Mesothelial cell of epicardium (in vitro differentiated cells): ENCODE data around the gene SLC9A4. TPM values are rescaled to one million over a fixed set of nuclear protein-coding genes. Genes with fewer than 3 reads are reported as not detected.

ENCODE experiments used
- DNase-seq, 2 experiments: peaks; one replicate each; pipeline ENCODE4 v3.0.0; 2021; ENCODE audit warnings: low spot score in 2 of 2; ENCODE audit not compliant: unreplicated experiment in 2 of 2
- H3K27ac Mint-ChIP-seq: 2 replicates; pipeline ENCODE4 v1.8.0; 2021; ENCODE audit warnings: mixed read lengths
- H3K27me3 Mint-ChIP-seq: 2 replicates; pipeline ENCODE4 v1.8.0; 2021; ENCODE audit warnings: low read depth, mixed read lengths
- H3K36me3 Mint-ChIP-seq: 2 replicates; pipeline ENCODE4 v1.8.0; 2021; ENCODE audit warnings: mixed read lengths
- H3K4me1 Mint-ChIP-seq: 2 replicates; pipeline ENCODE4 v1.8.0; 2021; ENCODE audit warnings: mixed read lengths
- H3K4me3 Mint-ChIP-seq: 2 replicates; pipeline ENCODE4 v1.8.0; 2021; ENCODE audit warnings: mild to moderate bottlenecking, moderate library complexity, mixed read lengths
- H3K9me3 Mint-ChIP-seq: 2 replicates; pipeline ENCODE4 v1.8.0; 2021; ENCODE audit warnings: mixed read lengths
- total RNA-seq: library from RNA; stranded (reverse); gene quantifications from 3 replicates; pipeline ENCODE4 v1.2.1, GENCODE V29; 2021
- TF ChIP-seq, protein P1 (sequence below): fragments of 200-600 bp; sonication (generic); IDR thresholded peaks from one replicate; pipeline ENCODE4 v1.5.0; 2021; ENCODE audit warnings: antibody characterized with exemption; ENCODE audit not compliant: unreplicated experiment

The SLC9A4 gene
- total RNA-seq, 1 donor from 2014 or later = 0.07 TPM

- Mint-ChIP-seq H3K4me3 (no peak overlapping the region), H3K27ac (no peak overlapping the region), H3K27me3 (peaks cover 46% of the 10 kb centered on the region), H3K4me1 (no peaks in the 10 kb centered on the region), H3K9me3 (peaks cover 4% of the 10 kb centered on the region), H3K36me3 (no peaks in the 10 kb centered on the region)
- DNase-seq = no peak
- TF ChIP-seq, protein P1, sequence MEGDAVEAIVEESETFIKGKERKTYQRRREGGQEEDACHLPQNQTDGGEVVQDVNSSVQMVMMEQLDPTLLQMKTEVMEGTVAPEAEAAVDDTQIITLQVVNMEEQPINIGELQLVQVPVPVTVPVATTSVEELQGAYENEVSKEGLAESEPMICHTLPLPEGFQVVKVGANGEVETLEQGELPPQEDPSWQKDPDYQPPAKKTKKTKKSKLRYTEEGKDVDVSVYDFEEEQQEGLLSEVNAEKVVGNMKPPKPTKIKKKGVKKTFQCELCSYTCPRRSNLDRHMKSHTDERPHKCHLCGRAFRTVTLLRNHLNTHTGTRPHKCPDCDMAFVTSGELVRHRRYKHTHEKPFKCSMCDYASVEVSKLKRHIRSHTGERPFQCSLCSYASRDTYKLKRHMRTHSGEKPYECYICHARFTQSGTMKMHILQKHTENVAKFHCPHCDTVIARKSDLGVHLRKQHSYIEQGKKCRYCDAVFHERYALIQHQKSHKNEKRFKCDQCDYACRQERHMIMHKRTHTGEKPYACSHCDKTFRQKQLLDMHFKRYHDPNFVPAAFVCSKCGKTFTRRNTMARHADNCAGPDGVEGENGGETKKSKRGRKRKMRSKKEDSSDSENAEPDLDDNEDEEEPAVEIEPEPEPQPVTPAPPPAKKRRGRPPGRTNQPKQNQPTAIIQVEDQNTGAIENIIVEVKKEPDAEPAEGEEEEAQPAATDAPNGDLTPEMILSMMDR = no peak
Observed at GRCh38 chr2:102427249-102427648, 45.8 kb upstream of the SLC9A4 start.

- Mint-ChIP-seq H3K27me3 (peaks cover 32% of the 10 kb centered on the region), H3K27ac (no peak overlapping the region), H3K4me1 (no peaks in the 10 kb centered on the region), H3K9me3 (peaks cover 4% of the 10 kb centered on the region), H3K36me3 (no peaks in the 10 kb centered on the region), H3K4me3 (no peak overlapping the region)
- TF ChIP-seq, protein P1 = no peak
- no peak for DNase-seq
Observed at GRCh38 chr2:102428573-102428972, 44.5 kb upstream of the SLC9A4 start.

DNA sequence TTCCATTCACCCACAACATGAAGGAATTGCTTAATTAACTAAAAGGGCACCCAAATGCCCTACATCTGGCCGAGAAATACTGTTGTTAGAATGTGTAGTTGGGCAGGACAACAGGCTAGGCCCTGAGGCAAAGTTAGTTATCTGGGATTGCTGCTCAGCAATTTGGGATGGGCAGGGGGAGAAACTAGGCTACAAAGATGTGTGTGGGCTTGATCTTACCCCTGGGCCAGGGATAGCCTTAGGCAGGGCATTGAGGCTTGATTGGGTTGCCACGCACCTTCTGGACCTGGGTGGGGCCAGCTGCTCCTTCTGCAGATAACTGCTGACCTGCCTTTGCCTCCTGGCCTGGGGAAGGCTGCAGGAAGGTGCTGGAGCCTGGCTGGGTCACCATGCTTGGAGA, 40.6 kb upstream of the SLC9A4 start:
- no peaks in the 10 kb centered on the region for H3K36me3 Mint-ChIP-seq
- H3K27ac Mint-ChIP-seq = no peak overlapping the region
- no peak for DNase-seq
- peaks cover 26% of the 10 kb centered on the region for H3K27me3 Mint-ChIP-seq
- peaks cover 8% of the 10 kb centered on the region for H3K4me1 Mint-ChIP-seq
- no peak overlapping the region for H3K4me3 Mint-ChIP-seq
- TF ChIP-seq, protein P1 = no peak
- H3K9me3 Mint-ChIP-seq = no peaks in the 10 kb centered on the region

DNA sequence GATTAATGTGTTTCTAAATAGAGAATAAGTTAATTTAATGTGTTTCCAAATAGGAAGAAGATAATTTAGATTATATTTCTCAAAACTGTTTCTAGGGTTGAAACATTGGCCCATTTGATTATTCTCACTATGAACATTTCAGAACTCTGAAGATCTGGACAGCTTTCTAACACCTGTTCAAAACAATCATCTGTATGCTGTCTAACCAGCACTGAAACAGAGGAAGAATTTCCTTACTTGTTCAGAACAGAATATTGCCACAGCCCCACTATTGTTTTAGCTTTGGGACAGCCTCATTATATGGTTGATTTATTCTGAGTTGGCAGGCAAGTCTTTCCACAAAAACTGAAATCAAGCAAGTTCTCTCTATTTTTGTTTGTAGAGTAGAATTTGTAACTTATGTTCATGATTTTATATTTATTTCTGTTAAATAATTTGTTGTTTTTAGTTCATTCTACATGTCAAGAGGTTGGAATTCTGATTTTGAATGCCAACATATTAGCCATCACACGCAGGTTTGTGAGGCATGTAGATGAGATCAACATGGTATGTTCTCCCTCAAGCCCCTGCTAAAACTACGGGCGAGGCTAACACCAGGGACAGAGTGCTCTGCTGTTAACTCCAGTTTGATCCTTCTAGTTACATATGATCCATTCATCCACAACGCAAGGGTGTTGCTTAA, 38.9 kb upstream of the SLC9A4 start:
- Mint-ChIP-seq H3K4me1 (peaks cover 8% of the 10 kb centered on the region), H3K4me3 (no peak overlapping the region), H3K27me3 (peaks cover 22% of the 10 kb centered on the region), H3K27ac (no peak overlapping the region), H3K36me3 (no peaks in the 10 kb centered on the region), H3K9me3 (no peaks in the 10 kb centered on the region)
- TF ChIP-seq, protein P1 = no peak
- no peak for DNase-seq

GRCh38 chr2:102434655-102435381, 38.2 kb upstream of the SLC9A4 start:
- Mint-ChIP-seq H3K27me3 (peaks cover 18% of the 10 kb centered on the region), H3K36me3 (no peaks in the 10 kb centered on the region), H3K4me3 (no peak overlapping the region), H3K4me1 (peaks cover 8% of the 10 kb centered on the region), H3K9me3 (no peaks in the 10 kb centered on the region), H3K27ac (no peak overlapping the region)
- no peak for DNase-seq
- TF ChIP-seq, protein P1 = no peak
